GM18507 (cell line): ENCODE measurements around the gene CAMTA1.
A peak's percentile ranks its signal among the peaks of the same experiment; 100 is the strongest.
"Not testable (repeated sequence)": the region's sequence is repeated elsewhere in the genome, so short reads cannot be mapped to it uniquely, and the experiment has no call there.

Source experiments
- DNase-seq: peaks from one replicate; pipeline ENCODE4 v3.0.0; 2011; ENCODE audit warnings: low read depth; ENCODE audit not compliant: insufficient read length; ENCODE audit errors: extremely low spot score
- FAIRE-seq: peaks from 2 replicates; lab custom pipeline; 2011; peaks lifted over from hg19 to GRCh38; lab: Jason Lieb, UNC

CAMTA1 gene

DNA sequence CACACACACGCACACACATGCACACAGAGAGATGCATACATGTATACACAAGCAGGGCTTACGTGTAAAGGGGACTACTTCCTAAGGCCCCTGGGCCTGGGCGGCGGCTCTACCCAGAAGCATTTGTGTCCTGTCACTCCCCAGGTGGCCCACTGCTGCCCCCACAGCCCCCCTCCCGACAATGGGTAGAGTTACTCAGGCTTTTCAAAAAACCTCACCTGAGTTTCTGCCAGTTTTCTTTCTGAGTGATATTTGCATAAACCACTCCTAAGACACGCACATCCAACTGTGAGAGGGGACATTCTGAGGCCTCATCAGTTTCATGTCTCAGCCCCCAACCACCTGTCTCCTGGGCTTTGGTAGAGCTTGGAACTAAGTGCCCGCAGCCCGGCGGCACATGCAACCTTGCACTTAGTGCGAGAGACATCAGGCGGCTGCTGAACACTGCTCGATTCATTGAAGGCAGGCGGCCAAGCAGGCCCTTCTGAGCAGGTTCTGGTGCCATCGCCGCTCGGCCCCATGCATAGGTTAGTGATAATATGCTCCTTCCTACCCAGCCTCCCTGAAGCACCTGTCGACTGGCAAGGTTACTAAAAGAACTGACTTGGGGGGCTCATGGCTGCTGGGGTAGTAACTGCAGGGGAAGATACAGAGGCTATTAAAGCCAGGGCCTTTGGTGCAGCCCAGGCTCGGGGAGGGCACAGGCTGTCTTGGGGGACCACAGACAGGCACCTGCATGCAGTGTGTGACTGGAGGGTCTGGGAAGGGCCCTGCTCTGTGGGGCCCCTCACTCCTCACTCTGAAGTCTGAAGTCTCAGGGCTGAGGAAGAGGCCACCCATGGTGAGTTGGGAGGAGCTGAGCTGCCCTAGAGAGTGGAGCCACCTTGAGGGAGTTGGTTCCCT is 621.6 kb downstream of the CAMTA1 start:
- FAIRE-seq (peak; percentile 51), DNase-seq (no peak)

DNA sequence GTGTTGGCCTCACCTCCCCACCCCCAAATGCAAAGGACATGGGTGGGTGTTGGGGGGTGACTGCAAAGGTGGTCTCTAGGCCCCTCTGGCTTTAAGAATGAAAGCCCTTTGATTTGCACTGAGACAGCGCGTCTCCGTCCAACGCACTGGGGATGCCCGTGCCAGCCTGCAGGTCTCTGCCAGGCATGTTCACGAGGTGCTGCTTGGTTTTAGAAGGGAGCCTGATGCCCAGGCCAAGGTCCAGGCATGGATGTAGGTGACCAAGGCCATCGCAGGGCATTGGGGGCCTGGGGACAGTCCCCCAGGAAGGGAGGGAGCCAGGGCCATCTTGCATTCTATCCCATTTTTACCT is 622.3 kb downstream of the CAMTA1 start:
- FAIRE-seq (no peak), DNase-seq (no peak)

DNA sequence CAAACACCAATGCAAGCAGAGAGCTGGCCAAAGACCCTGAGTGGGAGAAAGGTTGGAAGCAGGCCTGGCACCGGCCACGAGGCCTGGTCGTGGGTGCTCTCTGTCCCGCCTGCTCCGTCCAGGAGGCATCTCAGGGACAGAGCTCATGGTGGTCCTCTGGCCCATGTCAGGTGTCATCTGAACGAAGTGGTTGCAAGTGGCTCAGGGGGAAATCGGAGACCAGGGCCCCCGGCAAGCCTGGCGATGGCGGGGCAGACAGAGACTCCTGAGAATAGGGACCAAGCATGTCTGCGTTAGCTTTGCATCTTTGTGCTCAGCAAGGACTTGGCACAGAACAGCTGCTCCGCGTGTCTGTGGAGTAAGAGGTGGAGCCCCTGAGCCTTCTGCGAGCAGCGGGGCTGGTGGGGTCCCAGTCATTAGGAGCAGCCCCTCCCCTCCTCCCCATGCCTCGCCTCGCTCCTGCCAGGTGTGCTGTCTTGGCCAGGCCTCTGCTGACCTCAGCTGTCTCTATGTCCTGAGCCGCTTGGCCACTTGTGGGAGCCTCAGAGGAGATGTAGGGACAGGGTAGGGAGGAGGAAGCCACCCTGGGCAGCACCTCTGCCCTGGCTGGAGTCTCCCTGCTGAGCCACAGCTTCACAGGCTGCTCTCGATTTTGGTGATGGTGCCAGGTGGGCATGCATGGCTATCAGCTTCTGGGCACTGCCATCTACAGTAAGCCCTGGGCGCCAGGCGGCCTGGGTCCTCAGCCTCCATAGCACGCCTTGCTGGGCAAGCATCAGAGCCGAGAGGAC is 622.9 kb downstream of the CAMTA1 start:
- DNase-seq (no peak), FAIRE-seq (no peak)

GRCh38 chr1:7408771-7409150 is 623.5 kb downstream of the CAMTA1 start:
- DNase-seq (no peak), FAIRE-seq (no peak)

DNA sequence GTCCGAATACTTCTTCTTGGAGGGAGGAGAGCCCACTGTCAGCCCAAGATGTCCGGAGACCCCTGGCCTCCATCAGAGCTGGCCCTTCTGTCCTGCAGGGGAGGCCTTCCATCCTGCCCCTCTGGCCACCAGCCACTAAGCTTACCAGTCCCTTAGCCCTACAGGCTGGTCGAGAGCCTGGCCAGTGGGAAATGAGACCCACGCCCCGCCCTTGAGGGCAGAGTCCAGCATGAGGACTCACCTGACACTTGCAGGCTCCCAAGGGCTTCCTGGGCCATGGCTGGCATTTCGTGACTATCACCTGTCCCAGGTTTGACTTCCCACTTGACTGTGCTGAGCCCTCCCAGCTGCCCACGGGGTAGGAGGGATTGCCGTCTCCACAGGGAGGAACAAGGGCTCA is 624.0 kb downstream of the CAMTA1 start:
- FAIRE-seq = no peak
- no peak for DNase-seq

- FAIRE-seq (no peak), DNase-seq (no peak)
Measured at GRCh38 chr1:7410156-7410555, 624.9 kb downstream of the CAMTA1 start.

DNA sequence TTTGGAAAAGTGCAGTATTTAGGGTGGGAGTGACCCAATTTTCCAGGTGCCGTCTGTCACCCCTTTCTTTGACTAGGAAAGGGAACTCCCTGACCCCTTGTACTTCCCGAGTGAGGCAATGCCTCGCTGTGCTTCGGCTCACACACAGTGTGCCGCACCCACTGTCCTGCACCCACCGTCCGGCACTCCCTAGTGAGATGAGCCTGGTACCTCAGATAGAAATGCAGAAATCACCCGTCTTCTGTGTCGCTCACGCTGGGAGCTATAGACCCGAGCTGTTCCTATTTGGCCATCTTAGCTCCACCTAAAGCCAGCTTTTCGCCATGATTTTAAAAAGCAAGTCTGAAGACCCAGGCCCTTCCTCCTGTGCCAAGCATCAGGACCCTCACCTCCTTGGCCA is 632.4 kb downstream of the CAMTA1 start:
- FAIRE-seq, DNase-seq: not testable (repeated sequence)

DNA sequence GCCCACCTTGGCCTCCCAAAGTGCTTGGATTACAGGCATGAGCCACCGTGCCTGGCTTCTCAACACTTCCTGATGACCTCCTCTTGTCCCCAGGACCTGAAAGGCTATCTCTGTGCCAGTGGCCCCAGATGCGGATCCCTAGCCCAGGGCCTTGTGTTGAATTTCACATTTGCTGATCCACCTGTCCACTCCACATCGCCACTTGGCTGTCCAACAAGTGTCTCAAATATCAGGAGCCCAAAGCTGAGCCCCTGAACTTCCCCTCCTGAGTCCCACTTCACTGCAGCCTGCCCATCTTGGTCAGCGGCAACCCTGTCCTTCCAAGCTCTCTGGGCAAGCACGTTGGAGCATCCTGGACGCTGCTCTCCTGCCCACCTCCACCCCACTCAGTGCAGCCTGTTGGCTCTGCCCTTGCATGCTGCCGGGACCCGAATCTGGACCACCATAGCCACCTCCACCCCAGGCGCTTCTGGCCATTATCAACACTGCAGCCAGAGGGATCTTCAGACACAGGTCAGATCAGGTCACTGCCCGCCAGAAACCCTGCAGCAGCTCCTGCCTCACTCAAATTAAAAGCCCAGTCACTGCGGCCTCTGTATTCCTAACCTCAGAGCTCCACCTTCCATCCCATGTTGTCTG is 633.3 kb downstream of the CAMTA1 start:
- FAIRE-seq (no peak), DNase-seq (no peak)

GRCh38 chr1:7420098-7420445 is 634.8 kb downstream of the CAMTA1 start:
- DNase-seq = no peak
- FAIRE-seq = no peak

DNA sequence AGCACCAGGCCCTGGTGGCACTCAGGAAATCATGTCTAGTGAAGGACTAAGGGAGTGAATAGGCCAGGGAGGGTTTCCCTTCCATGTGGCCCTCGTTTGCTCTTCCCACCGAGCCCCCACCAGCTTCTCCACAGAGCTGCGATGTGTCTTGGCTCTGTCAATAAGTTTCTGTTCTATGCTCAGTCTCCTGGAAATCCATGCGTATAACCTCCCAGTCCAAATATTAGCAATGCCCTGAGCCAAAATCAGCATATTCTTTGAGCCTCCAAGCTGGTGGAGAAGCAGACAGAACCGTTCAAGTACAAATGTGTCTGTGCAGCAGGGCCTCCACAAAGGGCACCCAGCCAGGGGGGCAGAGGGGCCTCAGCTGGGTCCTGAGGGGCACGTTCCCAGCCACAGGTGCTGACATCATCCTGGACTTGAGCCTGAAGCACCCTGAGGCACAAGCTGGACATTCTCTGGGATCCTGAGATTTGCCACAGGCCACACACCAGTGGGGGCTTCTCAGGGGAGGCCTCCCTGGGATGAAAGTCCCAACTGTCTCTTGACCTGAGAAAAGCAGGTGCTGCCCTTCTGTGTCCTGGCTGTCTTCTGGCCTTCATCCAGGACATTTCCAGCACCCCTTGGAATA is 635.3 kb downstream of the CAMTA1 start:
- no peak for FAIRE-seq
- no peak for DNase-seq

GRCh38 chr1:7421471-7422075 is 636.3 kb downstream of the CAMTA1 start:
- DNase-seq = no peak
- FAIRE-seq = no peak

DNA sequence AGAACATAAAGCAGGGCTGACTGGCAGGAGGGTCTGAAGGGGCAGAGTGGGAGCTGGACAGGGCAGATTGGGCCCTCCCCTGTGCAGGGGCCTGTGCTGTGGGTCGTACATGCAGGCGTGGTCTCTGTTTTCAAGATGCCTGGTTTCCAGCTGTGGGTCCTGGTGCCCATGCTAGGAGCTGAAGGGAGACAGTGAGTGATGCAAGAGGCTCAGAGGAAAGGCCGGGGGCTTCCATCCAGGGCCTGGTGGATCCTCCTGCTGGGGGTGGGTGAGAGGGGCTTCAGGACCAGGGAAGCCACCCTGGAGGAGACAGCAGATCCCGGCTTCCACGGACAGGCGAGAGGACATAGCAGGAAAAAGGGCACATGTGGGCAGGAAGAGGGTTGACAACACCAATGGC is 636.8 kb downstream of the CAMTA1 start:
- DNase-seq = no peak
- FAIRE-seq = no peak

- FAIRE-seq = no peak
- DNase-seq = no peak
Measured at GRCh38 chr1:7422561-7422960, 637.3 kb downstream of the CAMTA1 start.

DNA sequence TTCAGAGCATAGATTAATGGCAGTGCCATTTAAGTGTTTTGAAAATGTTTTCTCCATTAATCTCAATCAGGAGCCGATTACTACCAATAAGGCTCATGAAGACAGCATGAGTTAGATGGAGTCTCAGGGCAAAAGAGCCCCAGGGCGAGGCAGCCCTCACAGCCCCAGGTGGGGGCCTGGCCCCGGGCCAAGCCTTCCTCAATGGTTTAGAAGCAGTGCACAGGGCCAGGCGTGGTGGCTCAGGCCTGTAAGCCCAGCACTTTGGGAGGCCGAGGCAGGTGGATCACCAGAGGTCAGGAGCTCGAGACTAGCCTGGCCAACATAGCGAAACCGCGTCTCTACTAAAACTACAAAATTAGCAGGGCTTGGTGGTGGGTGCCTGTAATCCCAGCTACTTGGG is 637.7 kb downstream of the CAMTA1 start:
- no peak for DNase-seq
- no peak for FAIRE-seq

DNA sequence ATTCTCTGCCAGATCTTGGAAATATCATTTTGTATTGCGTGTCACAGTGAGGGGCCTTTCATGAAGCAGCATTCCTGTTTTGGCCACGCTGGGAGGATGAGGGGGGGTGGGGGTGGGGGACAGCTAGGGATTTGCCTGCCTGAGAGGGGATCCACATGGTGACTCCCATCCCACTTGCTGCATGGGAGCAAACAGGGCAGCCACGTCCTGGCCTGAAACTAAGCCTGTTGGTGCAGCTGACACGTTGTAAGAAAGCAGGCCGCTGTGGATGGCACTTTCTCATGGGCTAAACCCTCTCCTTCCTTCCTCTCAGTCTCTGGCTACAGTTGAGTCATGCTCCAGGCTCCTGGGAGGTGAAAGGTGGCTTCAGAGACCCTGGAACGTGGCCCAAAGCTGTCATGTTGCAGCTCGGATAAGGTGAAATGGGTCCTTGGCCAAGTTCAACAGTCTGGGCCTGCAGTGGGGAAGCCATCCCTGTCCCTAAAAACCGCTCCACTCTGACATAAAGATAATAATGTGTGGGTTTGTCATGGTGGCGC is 639.2 kb downstream of the CAMTA1 start:
- DNase-seq (no peak), FAIRE-seq (no peak)

- no peak for DNase-seq
- FAIRE-seq = no peak
Measured at GRCh38 chr1:7425229-7425628, 640.0 kb downstream of the CAMTA1 start.

- DNase-seq (no peak), FAIRE-seq (no peak)
Measured at GRCh38 chr1:7425771-7426170, 640.5 kb downstream of the CAMTA1 start.

DNA sequence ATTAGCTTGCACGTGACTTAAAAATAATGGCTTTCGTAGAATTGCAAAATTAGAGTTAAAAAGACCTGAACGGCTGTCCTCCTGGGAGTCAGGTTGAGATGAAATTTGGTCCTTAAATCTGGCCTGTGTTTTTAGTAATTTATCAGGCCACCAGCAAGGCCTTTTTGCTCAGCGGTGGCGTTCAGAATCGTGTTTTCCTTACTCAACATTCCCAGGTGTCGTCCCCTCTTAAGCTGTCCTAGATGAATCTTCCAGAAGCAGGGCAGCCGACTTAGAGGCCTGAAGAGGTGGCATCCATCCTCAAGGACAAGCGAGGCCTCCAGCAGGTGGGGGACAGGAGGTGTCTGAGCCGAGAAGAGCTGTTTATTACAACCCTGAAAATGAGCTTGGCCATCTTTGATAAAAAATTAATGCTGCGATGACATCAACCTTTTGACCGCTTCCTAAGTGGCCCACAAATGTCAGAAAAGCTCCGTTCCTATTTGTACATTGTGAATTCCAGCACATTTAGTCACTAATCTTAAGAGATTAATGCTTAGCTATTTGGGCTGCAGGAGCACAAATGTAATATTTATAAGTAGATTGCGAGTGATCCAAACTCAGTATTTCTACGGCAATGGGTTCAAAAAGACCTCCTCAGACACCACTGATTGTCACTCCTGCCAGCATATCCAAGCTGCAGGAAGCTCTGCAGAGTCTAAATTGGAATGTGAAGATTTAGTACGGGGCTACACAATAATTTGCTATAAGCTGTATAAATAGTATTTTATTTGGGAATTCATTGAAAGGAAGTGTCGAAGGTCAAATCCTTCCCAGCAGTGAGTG is 641.7 kb downstream of the CAMTA1 start:
- no peak for FAIRE-seq
- no peak for DNase-seq
